Measurements from ENCODE around the gene C6orf136. TPM values are rescaled to one million over a fixed set of nuclear protein-coding genes. Genes with fewer than 3 reads are reported as not detected.
A peak's percentile ranks its signal among the peaks of the same experiment; 100 is the strongest.

C6orf136 gene
- total and polyA plus RNA-seq, 9 of the 15 experiments (the other 6 are each of a cell fraction or from before 2014, with no cell fraction given), result 14.1 to 63.1 (median 18.4) TPM

GRCh38 chr6:30686908-30687658 lies 40.1 kb downstream of the C6orf136 start (continued):
- TF ChIP-seq ZBTB33 (CRISPR knock-in tag; IDR thresholded peaks at IDR 0.05) (peak; percentile 60; the same call in 1 of the 2 replicates), CCAR2 (IDR thresholded peaks at IDR 0.05; ENCODE audit: low read depth, low read length) (no peak), HMGN3 (IDR thresholded peaks at IDR 0.05; ENCODE audit: borderline replicate concordance, extremely low read depth, insufficient read length, low read depth, low read length) (peak; percentile 92), FOXP4 (CRISPR knock-in tag; IDR thresholded peaks at IDR 0.05; ENCODE audit: borderline replicate concordance) (peak; percentile 66; the same call in 1 of the 2 replicates), ZBTB2 (IDR thresholded peaks at IDR 0.05) (peak; percentile 94), PYGO2 (tag; IDR thresholded peaks at IDR 0.05) (no peak), CBX3 (IDR thresholded peaks at IDR 0.05; ENCODE audit: borderline replicate concordance in 1 of 2, low read length in 2 of 2) (peak in 1 of 2 experiments; percentile 64; a peak in 1 of 3 replicates), RREB1 (CRISPR knock-in tag; IDR thresholded peaks at IDR 0.05) (peak; percentile 50), ARID4B (CRISPR knock-in tag; IDR thresholded peaks at IDR 0.05) (peak; percentile 95)

Measured in K562 (cell line).